ENCODE measurements around the gene TSPAN5. TPM values are rescaled to one million over a fixed set of nuclear protein-coding genes. Genes with fewer than 3 reads are reported as not detected.

TSPAN5 gene
- total and polyA plus RNA-seq, 9 of the 15 experiments (the other 6 are each of a cell fraction or from before 2014, with no cell fraction given): 0.58 to 6.6 (median 0.73) TPM

DNA sequence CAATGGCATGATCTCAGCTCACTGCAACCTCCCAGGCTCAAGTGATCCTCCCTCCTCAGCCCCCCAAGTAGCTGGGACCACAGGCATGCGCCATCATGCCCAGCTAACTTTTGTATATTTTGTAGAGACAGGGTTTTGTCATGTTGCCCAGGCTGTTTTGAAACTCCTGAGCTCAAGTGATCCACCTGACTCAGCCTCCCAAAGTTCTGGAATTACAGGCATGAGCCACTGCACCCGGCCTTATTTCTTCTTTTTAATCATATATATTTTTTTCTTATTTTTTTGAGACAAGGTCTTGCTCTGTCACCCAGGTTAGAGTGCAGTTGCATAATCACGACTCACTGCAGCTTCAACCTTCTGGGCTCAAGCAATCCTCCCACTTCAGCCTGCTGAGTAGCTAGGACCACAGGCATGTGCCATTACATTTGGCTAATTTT lies 184.0 kb downstream of the TSPAN5 start:
- H3K9ac ChIP-seq (ENCODE audit: insufficient read depth in 1 of 2, low read depth in 2 of 2, low read length in 2 of 2): no peak overlapping the region
- BruUV-seq (replicated peaks): no TSS peak
- POLR2A ChIA-PET: no interaction called here
- in situ Hi-C loops (cut with MboI): loop anchor here (25.0 kb wide), 1 partner anchor 938 kb away; no protein-coding TSS in a partner anchor
- peaks cover 0 to 2% of the 10 kb centered on the region in 2 experiments; a peak in 1 of 5 replicates for H3K27me3 ChIP-seq (ENCODE audit: control insufficient read depth in 2 of 2, insufficient read depth in 2 of 2, low read length in 2 of 2)
- CTCF ChIA-PET (ENCODE audit: low intra/inter-chr PET ratio): no interaction called here
- H2AFZ ChIP-seq (ENCODE audit: low read depth, low read length): no peak overlapping the region
- H3K9me1 ChIP-seq (ENCODE audit: control insufficient read depth, insufficient read depth, low read length): no peaks in the 10 kb centered on the region
- no peaks in the 10 kb centered on the region for H3K36me3 ChIP-seq (ENCODE audit: control insufficient read depth, insufficient read depth, low read length)
- no peak overlapping the region for H3K27ac ChIP-seq (ENCODE audit: extremely low read depth, low read depth, low read length)
- FAIRE-seq (peak; percentile 48), DNase-seq (ENCODE audit: extremely low read depth in 1 of 4, low spot score in 3 of 4) (no peak), ATAC-seq (no peak)
- H3K4me2 ChIP-seq (ENCODE audit: insufficient read depth, low read length): no peak overlapping the region
- no peaks in the 10 kb centered on the region; a peak in 3 of 5 replicates for H3K4me1 ChIP-seq (replicated peaks in 1 of 2; ENCODE audit: control insufficient read depth in 2 of 2, insufficient read depth in 2 of 2, low read length in 2 of 2)
- H3K79me2 ChIP-seq (ENCODE audit: control insufficient read depth, insufficient read depth, low read length): no peaks in the 10 kb centered on the region
- H4K20me1 ChIP-seq (replicated peaks; ENCODE audit: control insufficient read depth, insufficient read depth, low read length): no peaks in the 10 kb centered on the region
- no peaks in the 10 kb centered on the region for H3K9me3 ChIP-seq (replicated peaks; ENCODE audit: control insufficient read depth, insufficient read depth, low read depth, low read length)
- intact Hi-C loops (cut with micrococcal nuclease): no loop called here
- WGBS (ENCODE audit: insufficient coverage, low coverage, missing lambda C conversion rate): 8% methylated on average over 3 of the region's 3 CpGs
- no peak overlapping the region for H3K4me3 ChIP-seq
- TF ChIP-seq MCM7 (IDR thresholded peaks at IDR 0.05): no peak
- TF ChIP-seq, protein P1, sequence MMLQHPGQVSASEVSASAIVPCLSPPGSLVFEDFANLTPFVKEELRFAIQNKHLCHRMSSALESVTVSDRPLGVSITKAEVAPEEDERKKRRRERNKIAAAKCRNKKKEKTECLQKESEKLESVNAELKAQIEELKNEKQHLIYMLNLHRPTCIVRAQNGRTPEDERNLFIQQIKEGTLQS (IDR thresholded peaks at IDR 0.05): peak; percentile 15; the same call in 1 of the 2 replicates
- TF ChIP-seq, protein P1 (CRISPR knock-in tag; conservative IDR thresholded peaks at IDR 0.05): no peak
- TF ChIP-seq CEBPB (tag; IDR thresholded peaks at IDR 0.05): peak; percentile 53; the same call in 1 of the 2 replicates
- TF ChIP-seq FOXK2 (conservative IDR thresholded peaks at IDR 0.05 in 1 of 2, IDR thresholded peaks at IDR 0.05 in 1 of 2; ENCODE audit: low read depth in 2 of 2): no peak
- no peak for TF ChIP-seq CBFA2T3 (IDR thresholded peaks at IDR 0.05)
- no peak for TF ChIP-seq BRD9 (IDR thresholded peaks at IDR 0.05; ENCODE audit: low read depth, partially characterized antibody)
- no peak for TF ChIP-seq SRF (CRISPR knock-in tag; IDR thresholded peaks at IDR 0.05)
- no peak for TF ChIP-seq POU5F1 (IDR thresholded peaks at IDR 0.05; ENCODE audit: borderline replicate concordance, low read depth, low read length, partially characterized antibody)
- TF ChIP-seq NFYB (IDR thresholded peaks at IDR 0.05; ENCODE audit: extremely low read depth, insufficient read length): no peak
- TF ChIP-seq, protein P2, sequence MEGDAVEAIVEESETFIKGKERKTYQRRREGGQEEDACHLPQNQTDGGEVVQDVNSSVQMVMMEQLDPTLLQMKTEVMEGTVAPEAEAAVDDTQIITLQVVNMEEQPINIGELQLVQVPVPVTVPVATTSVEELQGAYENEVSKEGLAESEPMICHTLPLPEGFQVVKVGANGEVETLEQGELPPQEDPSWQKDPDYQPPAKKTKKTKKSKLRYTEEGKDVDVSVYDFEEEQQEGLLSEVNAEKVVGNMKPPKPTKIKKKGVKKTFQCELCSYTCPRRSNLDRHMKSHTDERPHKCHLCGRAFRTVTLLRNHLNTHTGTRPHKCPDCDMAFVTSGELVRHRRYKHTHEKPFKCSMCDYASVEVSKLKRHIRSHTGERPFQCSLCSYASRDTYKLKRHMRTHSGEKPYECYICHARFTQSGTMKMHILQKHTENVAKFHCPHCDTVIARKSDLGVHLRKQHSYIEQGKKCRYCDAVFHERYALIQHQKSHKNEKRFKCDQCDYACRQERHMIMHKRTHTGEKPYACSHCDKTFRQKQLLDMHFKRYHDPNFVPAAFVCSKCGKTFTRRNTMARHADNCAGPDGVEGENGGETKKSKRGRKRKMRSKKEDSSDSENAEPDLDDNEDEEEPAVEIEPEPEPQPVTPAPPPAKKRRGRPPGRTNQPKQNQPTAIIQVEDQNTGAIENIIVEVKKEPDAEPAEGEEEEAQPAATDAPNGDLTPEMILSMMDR (IDR thresholded peaks at IDR 0.05 in 2 of 3, conservative IDR thresholded peaks at IDR 0.05 in 1 of 3; ENCODE audit: insufficient read depth in 2 of 3, low read depth in 1 of 3, low read length in 3 of 3): no peak
- TF ChIP-seq, protein P3, sequence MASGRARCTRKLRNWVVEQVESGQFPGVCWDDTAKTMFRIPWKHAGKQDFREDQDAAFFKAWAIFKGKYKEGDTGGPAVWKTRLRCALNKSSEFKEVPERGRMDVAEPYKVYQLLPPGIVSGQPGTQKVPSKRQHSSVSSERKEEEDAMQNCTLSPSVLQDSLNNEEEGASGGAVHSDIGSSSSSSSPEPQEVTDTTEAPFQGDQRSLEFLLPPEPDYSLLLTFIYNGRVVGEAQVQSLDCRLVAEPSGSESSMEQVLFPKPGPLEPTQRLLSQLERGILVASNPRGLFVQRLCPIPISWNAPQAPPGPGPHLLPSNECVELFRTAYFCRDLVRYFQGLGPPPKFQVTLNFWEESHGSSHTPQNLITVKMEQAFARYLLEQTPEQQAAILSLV (tag; IDR thresholded peaks at IDR 0.05): 0 out of 2 replicates have a peak, but pooled peaks have one; percentile 6
- no peak for TF ChIP-seq GABPB1 (CRISPR knock-in tag; IDR thresholded peaks at IDR 0.05)
- TF ChIP-seq ZNF445 (CRISPR knock-in tag; IDR thresholded peaks at IDR 0.05; ENCODE audit: low read depth): no peak
- TF ChIP-seq ZNF561 (CRISPR knock-in tag; conservative IDR thresholded peaks at IDR 0.05): no peak
- TF ChIP-seq MTA1 (IDR thresholded peaks at IDR 0.05; ENCODE audit: borderline replicate concordance): no peak
- no peak for TF ChIP-seq NR4A1 (CRISPR knock-in tag; IDR thresholded peaks at IDR 0.05)
- TF ChIP-seq NR4A1 (tag; IDR thresholded peaks at IDR 0.05): no peak
- TF ChIP-seq XRCC3 (IDR thresholded peaks at IDR 0.05): no peak
- no peak for TF ChIP-seq ADNP (tag; IDR thresholded peaks at IDR 0.05)
- no peak for TF ChIP-seq ZNF695 (CRISPR knock-in tag; IDR thresholded peaks at IDR 0.05)
- TF ChIP-seq PHB2 (IDR thresholded peaks at IDR 0.05; ENCODE audit: low read depth): no peak
- TF ChIP-seq RUNX1 (IDR thresholded peaks at IDR 0.05; ENCODE audit: low read depth): no peak

All from K562 (cell line).